Measurements from ENCODE around the gene LHPP.

DNA sequence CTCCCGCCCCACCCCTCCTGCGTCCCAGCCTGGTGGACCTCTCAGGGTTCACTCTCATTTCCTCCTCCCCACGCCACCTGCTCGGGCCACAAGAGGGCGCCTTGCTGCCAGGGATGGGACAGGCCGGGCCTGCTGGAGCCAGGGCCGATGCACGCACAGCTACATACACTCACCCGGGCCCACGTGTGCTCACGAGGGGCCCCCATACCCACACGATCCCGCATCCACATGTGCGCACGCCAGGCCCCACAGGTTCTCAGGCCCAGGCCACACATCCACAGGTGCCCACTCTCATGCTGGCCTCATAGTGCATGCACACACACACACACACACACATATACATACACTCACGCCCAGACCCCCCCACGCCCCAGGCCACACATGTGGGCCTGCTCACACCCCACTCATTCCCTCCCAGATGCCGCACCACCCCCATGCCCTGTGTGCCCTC is 68.6 kb downstream of the LHPP start:
- TF ChIP-seq, protein P1, sequence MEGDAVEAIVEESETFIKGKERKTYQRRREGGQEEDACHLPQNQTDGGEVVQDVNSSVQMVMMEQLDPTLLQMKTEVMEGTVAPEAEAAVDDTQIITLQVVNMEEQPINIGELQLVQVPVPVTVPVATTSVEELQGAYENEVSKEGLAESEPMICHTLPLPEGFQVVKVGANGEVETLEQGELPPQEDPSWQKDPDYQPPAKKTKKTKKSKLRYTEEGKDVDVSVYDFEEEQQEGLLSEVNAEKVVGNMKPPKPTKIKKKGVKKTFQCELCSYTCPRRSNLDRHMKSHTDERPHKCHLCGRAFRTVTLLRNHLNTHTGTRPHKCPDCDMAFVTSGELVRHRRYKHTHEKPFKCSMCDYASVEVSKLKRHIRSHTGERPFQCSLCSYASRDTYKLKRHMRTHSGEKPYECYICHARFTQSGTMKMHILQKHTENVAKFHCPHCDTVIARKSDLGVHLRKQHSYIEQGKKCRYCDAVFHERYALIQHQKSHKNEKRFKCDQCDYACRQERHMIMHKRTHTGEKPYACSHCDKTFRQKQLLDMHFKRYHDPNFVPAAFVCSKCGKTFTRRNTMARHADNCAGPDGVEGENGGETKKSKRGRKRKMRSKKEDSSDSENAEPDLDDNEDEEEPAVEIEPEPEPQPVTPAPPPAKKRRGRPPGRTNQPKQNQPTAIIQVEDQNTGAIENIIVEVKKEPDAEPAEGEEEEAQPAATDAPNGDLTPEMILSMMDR (IDR thresholded peaks at IDR 0.05) = peak in 5 of 7 experiments; percentile 73 to 91 (median 82)
- TF ChIP-seq EP300 (IDR thresholded peaks at IDR 0.05) = no peak
